HG03457 (cell line): Measurements from ENCODE around the gene MEGF11.

ENCODE experiments used
- ATAC-seq: cut with Tn5 transposase; IDR thresholded peaks from one replicate; pipeline ENCODE4 v1.9.1; 2021; ENCODE audit warnings: moderate number of reproducible peaks; ENCODE audit not compliant: unreplicated experiment

The MEGF11 gene

DNA sequence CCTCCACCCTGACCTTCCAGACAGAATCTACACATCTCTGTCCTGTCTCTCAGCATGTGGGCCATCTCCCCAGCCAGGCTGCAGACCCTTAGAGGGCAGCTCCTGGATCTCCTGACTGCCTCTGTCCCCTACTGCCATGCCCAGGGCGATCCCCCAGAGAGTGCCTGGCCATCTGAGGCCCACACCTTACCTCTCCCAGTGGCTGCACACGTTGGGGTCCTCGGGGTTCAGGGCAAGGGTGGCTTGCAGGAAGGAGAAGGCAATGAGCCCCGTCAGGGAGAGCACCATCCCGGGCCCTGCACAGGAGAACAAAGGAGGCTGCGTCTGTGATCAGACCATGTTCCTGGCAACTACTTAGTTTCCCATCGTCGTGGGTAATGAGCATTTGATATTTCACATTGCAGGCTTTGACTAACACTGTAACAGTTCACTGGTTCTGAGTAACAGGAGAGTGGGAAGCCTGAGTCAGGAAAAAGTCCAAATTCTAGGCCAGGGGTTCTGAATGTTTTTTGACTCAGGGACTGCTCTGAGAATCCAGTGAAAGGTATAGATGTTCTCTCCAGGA lies 125.4 kb downstream of the MEGF11 start:
- no peak for ATAC-seq

GRCh38 chr15:66126456-66126855 lies 127.1 kb downstream of the MEGF11 start:
- ATAC-seq, result no peak

- no peak for ATAC-seq
These were observed 127.5 kb downstream of the MEGF11 start for GRCh38 chr15:66126031-66126441.

- ATAC-seq, result no peak
These were observed 128.9 kb downstream of the MEGF11 start for GRCh38 chr15:66124651-66125050.

GRCh38 chr15:66123799-66124198 lies 129.8 kb downstream of the MEGF11 start:
- ATAC-seq, result no peak

DNA sequence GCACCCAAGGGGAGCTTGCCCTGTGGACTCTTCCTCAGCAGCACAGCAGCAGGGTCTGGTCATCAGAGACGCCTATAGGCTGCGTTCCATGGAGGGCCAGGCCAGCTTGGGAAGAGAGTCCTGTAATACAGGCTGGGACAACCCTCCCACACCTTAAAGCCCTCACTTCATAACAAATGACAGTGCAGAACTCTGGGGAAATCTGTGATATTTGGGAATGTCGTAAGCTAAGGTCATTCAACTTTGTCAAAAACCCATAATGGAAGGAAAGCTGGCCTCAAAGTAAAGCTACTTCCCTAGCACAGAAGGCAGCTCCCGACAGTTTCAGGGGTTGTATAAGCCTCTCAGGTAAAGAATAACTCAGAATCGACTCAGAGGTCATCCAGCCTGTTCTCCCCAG lies 133.1 kb downstream of the MEGF11 start:
- ATAC-seq, result no peak

GRCh38 chr15:66117841-66118240 lies 135.7 kb downstream of the MEGF11 start:
- ATAC-seq, result no peak

- no peak for ATAC-seq
These were observed 137.9 kb downstream of the MEGF11 start for GRCh38 chr15:66115568-66116206.

DNA sequence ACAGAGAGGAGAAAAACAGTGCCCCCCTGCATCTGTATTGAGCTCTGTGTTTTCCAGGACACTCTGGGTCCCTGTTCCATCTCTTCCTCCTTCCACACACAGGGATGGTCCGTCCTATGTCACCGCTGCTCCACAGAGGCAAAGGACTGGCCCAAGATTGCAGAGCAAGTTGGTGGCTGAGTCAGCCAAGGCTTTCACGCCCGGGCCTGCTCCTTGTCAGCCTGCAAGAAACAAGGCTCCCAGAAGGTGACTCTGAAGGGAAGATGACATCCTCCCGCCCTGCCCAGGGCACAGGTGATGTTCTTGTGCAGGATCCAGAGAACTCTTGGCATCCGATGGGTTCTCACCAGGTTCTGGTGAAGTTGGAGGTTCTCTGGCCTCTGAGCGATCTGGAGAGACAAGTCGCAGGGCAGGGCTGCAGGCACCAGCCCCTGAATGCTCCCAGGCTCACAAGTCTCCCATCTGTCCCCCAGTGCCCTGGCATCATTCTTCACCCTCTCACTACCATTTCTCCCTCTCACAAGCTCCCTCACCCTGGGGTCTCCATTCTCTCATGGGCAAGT lies 138.6 kb downstream of the MEGF11 start:
- no peak for ATAC-seq

DNA sequence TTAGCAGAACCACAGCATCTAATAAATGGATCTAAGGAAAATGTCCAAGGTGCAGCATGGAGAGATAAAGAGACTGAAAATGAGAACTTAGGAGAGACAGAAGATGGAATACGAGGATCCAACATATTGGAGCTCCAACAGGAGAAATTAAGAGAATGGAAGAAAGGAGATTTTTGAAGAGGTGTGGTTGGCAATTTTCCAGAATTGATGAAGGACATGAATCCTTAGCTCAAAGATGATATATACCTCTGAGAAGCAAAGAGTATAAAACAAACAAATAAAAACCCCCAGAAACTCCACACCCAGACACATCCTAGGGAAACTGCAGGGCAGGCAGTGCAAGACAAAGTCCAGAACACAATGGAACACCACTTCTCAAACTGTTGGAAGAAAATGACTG lies 141.2 kb downstream of the MEGF11 start:
- ATAC-seq, result no peak

DNA sequence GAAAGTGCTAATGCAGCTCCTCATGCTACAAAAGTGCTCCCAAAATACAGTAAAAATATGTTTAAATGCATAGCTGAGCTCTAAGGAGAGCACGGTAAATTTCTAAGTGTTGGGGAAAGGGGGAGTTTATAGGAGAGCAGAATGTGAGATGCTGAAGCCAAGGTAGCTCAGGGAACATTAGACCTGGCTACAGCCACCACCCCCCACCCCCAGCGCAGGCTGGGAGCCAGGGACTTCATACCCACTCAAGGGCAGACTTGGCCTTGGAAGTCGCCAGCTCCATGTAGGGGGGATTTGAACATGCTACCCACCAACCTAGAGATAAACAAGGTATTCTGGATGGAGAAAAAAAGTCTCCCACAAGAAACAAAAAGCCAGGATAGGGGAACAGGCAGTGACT lies 142.2 kb downstream of the MEGF11 start:
- no peak for ATAC-seq

DNA sequence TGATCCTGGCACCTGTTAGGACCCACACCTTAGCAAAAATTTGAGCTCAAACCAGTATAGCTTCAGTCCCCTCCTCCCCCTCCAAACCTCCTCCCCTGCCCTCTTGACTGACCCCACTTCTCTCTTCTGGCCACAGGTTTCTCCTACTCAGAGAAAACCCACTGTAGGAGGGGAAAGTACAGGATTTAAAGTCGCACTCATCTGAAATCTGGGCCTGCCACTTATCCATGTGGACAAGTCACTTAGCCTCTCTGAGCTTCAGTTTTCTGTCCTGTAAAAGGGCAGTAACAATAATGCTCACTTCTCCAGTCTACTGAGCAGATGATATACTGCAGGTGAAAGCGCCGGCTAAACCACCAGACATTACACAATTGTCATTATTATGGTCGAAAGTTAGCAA lies 142.7 kb downstream of the MEGF11 start:
- no peak for ATAC-seq

GRCh38 chr15:66109826-66110225 lies 143.7 kb downstream of the MEGF11 start:
- no peak for ATAC-seq

DNA sequence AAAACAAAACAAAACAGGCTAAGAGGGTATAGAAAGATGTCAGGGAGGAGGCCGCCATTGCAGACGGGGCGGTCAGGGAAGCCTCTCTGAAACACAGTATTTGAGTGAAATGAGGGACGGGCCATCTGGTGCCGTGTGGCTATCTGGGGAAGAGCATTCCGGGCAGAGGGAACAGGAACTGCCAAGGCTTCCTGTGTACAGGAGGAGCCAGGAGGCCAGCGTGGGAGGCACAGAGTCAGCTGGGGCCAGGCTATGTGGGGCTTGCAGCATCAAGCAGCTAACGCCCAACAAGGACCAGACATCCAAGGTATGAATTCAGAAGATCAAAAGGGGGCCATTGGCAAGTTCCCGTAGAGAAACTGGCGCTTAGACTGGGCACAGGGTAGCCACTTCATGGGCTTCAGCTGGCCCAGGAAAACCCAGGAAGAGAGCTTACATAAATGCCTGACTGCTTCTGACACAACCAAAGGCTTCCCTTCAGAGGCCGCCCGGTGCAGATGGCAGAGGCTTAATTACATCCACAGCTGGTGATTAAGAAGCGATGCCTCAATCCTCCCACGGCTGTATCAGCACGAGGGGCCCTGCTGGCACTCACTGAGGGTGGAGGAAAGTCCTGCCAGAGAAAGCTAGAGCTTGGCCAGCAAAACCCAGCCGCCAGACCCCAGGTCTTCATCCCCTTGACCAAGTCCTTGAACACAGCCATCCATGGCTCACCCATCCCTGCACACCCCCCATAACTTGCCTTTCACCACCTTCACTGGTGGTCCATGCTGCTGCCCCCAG lies 144.9 kb downstream of the MEGF11 start:
- ATAC-seq, result no peak

DNA sequence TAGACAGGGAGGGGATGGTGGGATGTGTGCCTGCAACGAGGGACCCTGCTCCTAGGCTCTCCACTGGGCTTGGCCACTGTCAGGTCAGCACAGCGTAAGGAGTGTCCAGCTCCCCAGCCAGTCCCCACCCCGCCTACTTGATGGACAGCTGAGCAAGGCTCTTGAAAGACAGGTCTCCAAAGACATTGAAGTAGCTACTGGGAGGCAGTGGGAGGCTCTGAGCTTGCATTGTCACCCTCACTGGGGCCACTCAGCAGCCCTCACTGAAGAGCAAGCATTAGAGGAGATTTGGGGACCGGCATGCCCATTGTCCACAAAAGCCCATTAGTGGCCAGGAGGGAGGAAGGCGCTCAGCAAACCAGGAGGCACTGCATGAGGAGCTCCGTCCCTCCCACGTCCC lies 146.5 kb downstream of the MEGF11 start:
- no peak for ATAC-seq

GRCh38 chr15:66105286-66106265 lies 148.0 kb downstream of the MEGF11 start:
- no peak for ATAC-seq

- ATAC-seq, result no peak
These were observed 150.3 kb downstream of the MEGF11 start for GRCh38 chr15:66103293-66103590.

DNA sequence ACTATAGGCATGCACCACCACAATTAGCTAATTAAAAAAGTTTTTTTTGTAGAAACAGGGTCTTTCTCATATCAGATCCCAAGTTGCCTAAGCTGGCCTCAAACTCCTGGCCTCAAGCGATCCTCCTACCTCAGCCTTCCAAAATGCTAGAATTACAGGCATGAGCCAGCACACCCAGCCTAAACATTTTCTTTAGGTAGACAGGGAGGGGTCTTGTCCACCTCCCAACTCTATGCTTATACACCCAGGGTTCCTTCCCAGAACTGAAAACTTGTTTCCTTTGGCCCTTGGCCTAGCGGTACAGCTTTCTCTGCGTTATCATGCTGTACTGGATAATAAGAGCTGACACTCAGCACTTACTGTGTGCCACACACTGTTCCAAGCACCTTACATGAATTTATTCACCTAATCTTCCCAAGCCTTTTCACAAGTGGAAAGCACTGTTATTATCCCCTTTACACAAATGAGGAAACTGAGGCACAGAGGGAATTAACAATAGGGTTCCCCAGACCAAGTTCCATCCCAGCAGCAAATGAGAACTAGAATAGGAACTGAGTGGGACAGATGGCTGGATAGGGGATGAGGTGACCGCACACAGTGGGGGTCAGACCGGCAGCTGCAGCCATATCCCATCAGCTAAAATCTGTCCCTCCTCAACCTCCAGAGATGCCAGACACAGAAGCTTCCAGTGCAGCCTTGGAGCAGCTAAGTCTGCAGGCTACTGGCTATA lies 150.8 kb downstream of the MEGF11 start:
- ATAC-seq, result no peak

DNA sequence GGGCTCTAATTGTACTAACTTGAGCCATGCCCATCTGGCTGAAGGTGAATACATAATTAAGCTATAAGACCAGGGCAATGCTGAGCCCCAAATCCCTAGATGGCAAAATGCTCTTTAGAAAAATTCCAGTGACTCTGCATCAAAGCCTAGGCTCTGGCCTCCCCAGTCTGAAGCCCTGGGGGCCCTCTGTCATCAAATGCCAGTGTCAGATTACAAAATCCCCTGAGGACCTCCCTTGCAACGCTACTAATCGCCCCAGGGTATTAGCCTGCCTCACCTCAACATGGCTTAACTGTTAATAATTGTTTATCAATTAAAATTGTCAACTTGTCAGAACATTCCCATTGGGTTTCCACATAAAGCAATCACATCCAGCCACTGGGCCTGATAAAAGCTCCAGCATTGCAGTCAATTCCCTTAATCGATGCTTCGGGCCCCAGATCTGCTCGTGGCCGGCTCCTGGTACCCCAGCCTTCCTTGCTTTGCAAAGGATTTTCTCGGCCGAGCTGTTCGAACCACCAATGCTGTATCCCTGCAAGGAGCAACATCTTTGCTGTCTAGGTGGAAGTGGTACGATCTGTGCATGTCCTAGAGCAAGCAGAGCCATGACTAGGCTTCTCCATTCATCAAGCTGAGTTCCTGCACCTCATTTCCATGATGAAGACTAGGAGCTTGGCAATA lies 151.7 kb downstream of the MEGF11 start:
- ATAC-seq, result no peak

DNA sequence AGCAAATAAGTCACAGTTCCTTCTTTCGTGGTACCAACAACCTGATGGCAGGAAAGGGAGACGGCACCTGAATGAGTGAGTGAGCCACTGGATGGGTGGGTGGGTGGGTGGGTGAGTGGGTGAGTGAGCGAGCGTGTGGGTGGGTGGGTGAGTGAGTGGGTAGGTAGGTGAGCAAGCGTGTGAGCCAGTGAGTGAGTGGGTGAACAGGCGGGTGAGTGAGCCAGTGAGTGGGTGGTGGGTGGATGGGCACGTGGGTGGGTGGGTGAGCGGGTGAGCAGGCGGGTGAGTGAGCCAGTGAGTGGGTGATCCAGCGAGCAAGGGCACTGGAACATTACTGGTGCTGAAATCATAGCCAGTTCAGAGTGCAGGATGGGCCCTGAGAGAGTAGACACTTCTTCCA lies 152.8 kb downstream of the MEGF11 start:
- ATAC-seq, result no peak
